Rectal smooth muscle tissue (tissue), 1 donor: ENCODE data around the gene ADAM30.
"Not testable (repeated sequence)": the region's sequence is repeated elsewhere in the genome, so short reads cannot be mapped to it uniquely, and the experiment has no call there.

Experiments used
- H3K27ac ChIP-seq: one replicate; pipeline ENCODE4 v1.7.0; 2013; ENCODE audit warnings: low read depth, low read length, inconsistent platforms
- H3K27me3 ChIP-seq: one replicate; pipeline ENCODE4 v1.7.0; 2013; ENCODE audit warnings: low read length; ENCODE audit not compliant: control insufficient read depth, insufficient read depth
- H3K36me3 ChIP-seq: one replicate; pipeline ENCODE4 v1.7.0; 2013; ENCODE audit warnings: low read length; ENCODE audit not compliant: control insufficient read depth, insufficient read depth
- H3K4me1 ChIP-seq: one replicate; pipeline ENCODE4 v1.7.0; 2013; ENCODE audit warnings: low read length; ENCODE audit not compliant: control insufficient read depth, insufficient read depth
- H3K4me3 ChIP-seq: one replicate; pipeline ENCODE4 v1.7.0; 2013; ENCODE audit warnings: low read length
- H3K9ac ChIP-seq: one replicate; pipeline ENCODE4 v1.7.0; 2013; ENCODE audit warnings: low read length

ADAM30 gene

DNA sequence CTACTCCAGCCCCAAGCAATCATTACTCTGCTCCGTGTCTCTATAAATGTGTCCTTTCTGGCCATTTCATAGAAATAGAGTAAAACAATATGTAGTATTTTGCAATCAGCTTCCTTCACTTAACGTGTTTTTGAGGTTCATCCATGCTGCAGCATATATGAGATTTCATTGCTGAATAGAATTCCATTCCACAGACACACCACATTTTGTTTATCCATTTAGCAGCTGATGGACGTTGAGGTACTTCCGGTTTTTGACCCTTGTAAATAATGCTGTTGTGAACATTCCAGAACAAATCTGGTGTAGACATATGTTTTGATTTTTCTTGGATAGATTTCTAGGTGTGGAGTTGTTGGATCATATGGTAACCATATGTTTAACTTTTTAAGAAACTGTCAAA lies 30.7 kb downstream of the ADAM30 start:
- no peak overlapping the region for H3K27ac ChIP-seq
- H3K4me3 ChIP-seq, result no peak overlapping the region
- no peaks in the 10 kb centered on the region for H3K4me1 ChIP-seq
- no peaks in the 10 kb centered on the region for H3K27me3 ChIP-seq
- no peaks in the 10 kb centered on the region for H3K36me3 ChIP-seq
- H3K9ac ChIP-seq, result no peak overlapping the region

DNA sequence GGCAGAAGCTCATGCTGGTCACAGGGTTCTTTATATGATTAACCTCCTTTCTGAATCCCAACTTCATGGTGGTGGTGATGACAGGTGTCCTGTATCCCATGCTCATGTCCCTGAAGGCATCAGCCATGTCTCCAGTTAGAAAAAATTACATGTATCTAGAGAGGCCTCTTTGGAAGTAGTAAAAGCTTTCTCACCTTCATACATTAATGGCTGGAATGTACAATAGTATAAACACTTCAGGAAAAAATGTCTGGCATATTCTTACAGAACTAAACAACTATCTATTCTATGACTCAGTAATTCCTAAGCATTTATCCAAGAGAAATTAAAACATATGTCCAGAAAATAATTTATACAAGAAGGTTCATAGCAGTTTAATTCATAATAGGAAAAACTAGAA lies 34.0 kb downstream of the ADAM30 start:
- H3K4me1 ChIP-seq, result no peaks in the 10 kb centered on the region
- H3K27me3 ChIP-seq, result no peaks in the 10 kb centered on the region
- H3K4me3 ChIP-seq, result no peak overlapping the region
- H3K36me3 ChIP-seq, result no peaks in the 10 kb centered on the region
- H3K9ac ChIP-seq, result no peak overlapping the region
- H3K27ac ChIP-seq, result no peak overlapping the region

DNA sequence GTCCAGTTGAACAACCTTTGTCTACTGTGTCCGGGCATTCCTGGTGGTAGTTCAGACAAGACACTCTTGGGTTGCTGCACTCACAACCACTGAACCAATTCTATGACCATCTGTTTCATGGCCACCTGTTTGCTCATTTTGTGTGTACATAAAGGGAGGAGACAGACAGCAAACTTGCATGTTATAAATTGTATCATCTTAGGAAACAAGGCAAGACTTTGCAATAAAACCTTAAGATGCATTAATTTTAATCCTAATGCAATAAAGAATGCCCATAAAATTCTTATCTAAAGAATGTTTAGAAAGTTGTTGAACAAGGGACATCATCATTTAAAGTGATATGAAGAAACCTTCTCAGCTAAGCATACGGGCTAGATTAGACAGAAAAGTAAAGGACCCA lies 34.8 kb downstream of the ADAM30 start:
- H3K27ac ChIP-seq, result no peak overlapping the region
- no peak overlapping the region for H3K9ac ChIP-seq
- no peaks in the 10 kb centered on the region for H3K4me1 ChIP-seq
- H3K27me3 ChIP-seq, result no peaks in the 10 kb centered on the region
- H3K36me3 ChIP-seq, result no peaks in the 10 kb centered on the region
- H3K4me3 ChIP-seq, result no peak overlapping the region

DNA sequence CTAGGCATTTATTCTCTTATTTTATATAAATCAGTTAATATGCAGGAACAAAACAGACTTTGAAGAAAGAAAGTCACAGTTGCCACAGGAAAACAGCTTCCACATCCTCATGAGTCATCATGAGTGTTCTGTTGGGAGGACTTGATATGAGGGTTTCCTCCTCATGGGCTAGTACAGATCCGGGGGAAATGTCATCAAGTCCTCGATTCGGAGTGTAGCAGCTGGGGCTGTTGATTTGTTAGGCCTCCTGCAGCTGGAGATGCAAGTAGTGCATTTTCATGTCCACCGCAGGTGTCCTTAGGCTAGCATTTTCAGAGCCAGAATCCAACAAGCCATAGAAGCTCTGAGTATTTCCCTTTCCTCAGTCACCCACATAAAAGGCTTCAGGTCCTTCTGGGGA lies 36.7 kb downstream of the ADAM30 start:
- Histone ChIP-seq H3K27ac (no peak overlapping the region), H3K4me3 (no peak overlapping the region), H3K36me3 (no peaks in the 10 kb centered on the region), H3K9ac (no peak overlapping the region), H3K27me3 (no peaks in the 10 kb centered on the region), H3K4me1 (no peaks in the 10 kb centered on the region)

DNA sequence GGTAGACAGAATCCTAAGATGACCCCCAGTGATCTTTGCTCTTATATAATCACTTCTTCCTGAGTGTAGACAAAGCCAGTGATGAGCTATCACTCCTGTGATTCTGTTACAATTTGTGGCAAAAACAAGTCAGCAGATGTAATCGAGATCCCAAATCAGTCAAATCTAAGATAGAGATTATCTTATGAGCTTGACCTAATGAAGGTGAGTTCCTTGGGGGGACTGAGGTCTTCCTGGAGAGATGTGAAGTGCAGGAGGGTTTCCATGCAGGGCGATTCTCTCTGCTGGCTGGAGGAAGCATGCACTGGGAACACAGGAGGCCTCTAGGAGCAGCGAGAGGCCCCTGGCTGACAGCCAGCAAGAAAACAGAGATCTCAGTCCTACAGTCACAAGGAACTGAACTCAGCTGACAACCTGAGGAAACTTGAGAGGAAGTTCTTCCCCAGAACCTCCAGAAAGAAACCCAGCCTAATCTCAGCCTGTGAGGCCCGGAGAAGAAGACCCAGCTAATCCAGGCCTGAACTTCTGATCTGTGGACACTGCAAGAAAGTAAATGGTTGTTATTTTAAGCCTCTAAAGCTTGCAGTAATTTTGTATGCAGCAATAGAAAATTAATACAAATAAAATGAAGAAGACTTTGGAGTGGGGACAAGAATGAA lies 37.6 kb downstream of the ADAM30 start:
- not testable (repeated sequence) for H3K9ac ChIP-seq, H3K4me3 ChIP-seq, H3K27ac ChIP-seq, H3K36me3 ChIP-seq, H3K27me3 ChIP-seq, H3K4me1 ChIP-seq

DNA sequence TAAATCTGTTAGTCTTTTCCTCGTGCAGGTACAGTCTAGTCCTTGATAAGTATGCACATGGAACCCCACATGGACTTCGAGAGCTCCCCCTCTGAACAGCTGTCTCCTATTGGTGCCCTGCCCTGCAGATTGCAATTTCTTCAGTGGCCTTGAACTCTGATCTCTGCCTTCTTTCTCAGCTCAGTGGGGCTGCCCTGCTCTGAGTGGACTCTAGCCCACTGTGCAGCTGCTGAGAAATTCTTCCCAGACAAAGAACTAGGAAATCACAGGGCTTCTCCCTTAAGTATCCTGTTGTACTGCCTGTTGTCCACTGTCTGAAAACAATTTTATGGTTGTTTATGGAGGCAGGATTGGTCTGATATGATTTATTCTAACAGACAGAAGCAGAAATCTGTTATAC lies 38.2 kb downstream of the ADAM30 start:
- Histone ChIP-seq H3K4me1 (no peaks in the 10 kb centered on the region), H3K4me3 (no peak overlapping the region), H3K9ac (no peak overlapping the region), H3K27ac (no peak overlapping the region), H3K27me3 (no peaks in the 10 kb centered on the region), H3K36me3 (no peaks in the 10 kb centered on the region)

DNA sequence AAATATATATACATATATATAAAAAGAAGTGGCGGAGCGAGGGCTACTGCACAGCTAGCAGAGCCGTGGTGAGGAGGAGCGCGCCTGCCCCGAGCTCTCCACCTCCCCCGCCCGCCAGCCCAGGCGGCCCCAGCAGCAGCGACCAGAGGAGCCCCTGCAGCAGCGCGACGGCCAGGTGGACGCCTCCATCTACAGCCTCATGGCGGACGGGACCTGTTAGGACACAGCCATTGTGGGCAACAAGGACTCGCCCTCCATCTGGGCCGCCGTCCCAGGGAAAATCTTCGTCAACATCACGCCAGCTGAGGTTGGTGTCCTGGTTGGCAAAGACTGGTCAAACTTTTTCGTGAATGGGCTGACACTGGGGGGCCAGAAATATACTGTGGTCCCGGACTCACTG lies 43.2 kb downstream of the ADAM30 start:
- H3K4me1 ChIP-seq, result no peaks in the 10 kb centered on the region
- H3K4me3 ChIP-seq, result no peak overlapping the region
- H3K9ac ChIP-seq, result no peak overlapping the region
- H3K27ac ChIP-seq, result no peak overlapping the region
- no peaks in the 10 kb centered on the region for H3K36me3 ChIP-seq
- no peaks in the 10 kb centered on the region for H3K27me3 ChIP-seq

DNA sequence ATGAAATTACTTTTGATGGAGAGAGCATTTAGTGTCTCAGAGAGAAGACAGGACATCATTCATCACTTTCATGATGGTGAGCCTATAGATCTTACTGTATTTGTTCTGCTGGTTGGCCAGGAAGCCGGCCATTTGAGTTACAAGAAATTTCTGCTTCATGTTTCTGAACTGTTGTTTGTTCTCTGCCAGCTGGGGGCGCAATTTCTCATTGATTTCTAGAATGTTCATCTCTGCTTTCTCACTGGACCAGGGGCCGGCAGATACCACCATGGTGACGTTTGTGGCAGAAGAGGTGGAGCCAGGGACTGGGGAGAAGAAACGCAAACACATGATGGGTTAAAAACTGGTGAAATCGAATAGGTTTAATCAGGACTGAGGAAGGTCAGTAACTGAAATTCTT lies 52.1 kb downstream of the ADAM30 start:
- not testable (repeated sequence) for H3K4me3 ChIP-seq, H3K27ac ChIP-seq, H3K9ac ChIP-seq, H3K36me3 ChIP-seq, H3K4me1 ChIP-seq, H3K27me3 ChIP-seq
